Activated T-helper 17 cell treated with anti-CD3 and anti-CD28 coated beads, Interleukin-2, amount 50 U/mL, for 72 hours (primary cell): ENCODE measurements around the gene TMEM52B. TPM values are rescaled to one million over a fixed set of nuclear protein-coding genes. Genes with fewer than 3 reads are reported as not detected.

Experiments
- ATAC-seq: fragments of 150-1000 bp; cut with Tn5 transposase; replicated peaks from 2 replicates; pipeline ENCODE4 v1.10.0; 2021; ENCODE audit warnings: mild to moderate bottlenecking, moderate library complexity
- H3K27ac Mint-ChIP-seq: one replicate; pipeline ENCODE4 v1.8.0; 2022; ENCODE audit warnings: mixed read lengths
- H3K27me3 Mint-ChIP-seq: one replicate; pipeline ENCODE4 v1.8.0; 2022; ENCODE audit warnings: mixed read lengths
- H3K36me3 Mint-ChIP-seq: one replicate; pipeline ENCODE4 v1.8.0; 2022; ENCODE audit warnings: low read depth, mild to moderate bottlenecking, mixed read lengths
- H3K4me1 Mint-ChIP-seq: one replicate; pipeline ENCODE4 v1.8.0; 2022; ENCODE audit warnings: mixed read lengths
- H3K4me3 Mint-ChIP-seq: one replicate; pipeline ENCODE4 v1.8.0; 2022; ENCODE audit warnings: mild to moderate bottlenecking, mixed read lengths
- H3K9me3 Mint-ChIP-seq: one replicate; pipeline ENCODE4 v1.8.0; 2022; ENCODE audit warnings: mixed read lengths
- total RNA-seq, 2 donors: library from RNA; stranded (reverse); gene quantifications; one replicate each; pipeline ENCODE4 v1.2.3, GENCODE V29; 2022

TMEM52B gene
- not detected for total RNA-seq

GRCh38 chr12:10178821-10179220 is at the start of gene TMEM52B:
Gene TMEM52B, plus strand, starts transcription at chr12:10179032. Its CDS starts 543 bp downstream, at chr12:10179575.
- H3K27ac Mint-ChIP-seq = no peak within 1 kb of the TSS
- ATAC-seq = no peak
- H3K9me3 Mint-ChIP-seq = no peaks in the 10 kb centered on the region
- H3K4me1 Mint-ChIP-seq = peaks cover 3% of the 10 kb centered on the region
- peaks cover 44% of the 10 kb centered on the region for H3K27me3 Mint-ChIP-seq
- H3K36me3 Mint-ChIP-seq = no peaks in the 10 kb centered on the region
- H3K4me3 Mint-ChIP-seq = no peak within 1 kb of the TSS

DNA sequence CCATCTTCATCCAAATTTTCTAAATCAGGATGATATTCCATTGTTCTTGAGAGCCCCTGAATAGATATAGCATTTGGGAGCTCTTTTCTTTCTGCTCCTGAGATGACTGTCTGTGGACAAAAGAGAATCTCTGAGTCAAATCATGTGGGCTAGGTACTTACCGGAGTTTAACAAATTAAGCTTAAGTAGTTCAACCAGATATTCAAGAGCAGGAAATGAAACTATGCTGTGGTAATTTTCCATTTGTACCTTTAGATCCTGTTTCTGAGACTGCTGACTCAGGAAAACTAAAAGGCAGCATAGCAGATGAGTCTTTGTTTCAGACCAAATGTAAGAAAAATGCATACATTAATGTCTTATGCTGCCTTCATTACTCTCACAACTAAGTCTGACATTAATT is 48.8 kb upstream of the TMEM52B start, which contains the start of gene CLEC7A:
CLEC7A (minus strand) TSS at position 158 of the 400 bp plus-strand sequence; CDS start at position 41, 117 bp downstream.
- Mint-ChIP-seq H3K27me3 (no peaks in the 10 kb centered on the region), H3K27ac (peak within 1 kb of the TSS; percentile 28), H3K4me3 (peak within 1 kb of the TSS; percentile 31), H3K4me1 (peaks cover 10% of the 10 kb centered on the region), H3K9me3 (no peaks in the 10 kb centered on the region), H3K36me3 (no peaks in the 10 kb centered on the region)
- ATAC-seq = peak; percentile 94

GRCh38 chr12:10131111-10131690 is 47.6 kb upstream of the TMEM52B start:
- no peaks in the 10 kb centered on the region for H3K36me3 Mint-ChIP-seq
- ATAC-seq = no peak
- peaks cover 10% of the 10 kb centered on the region for H3K4me1 Mint-ChIP-seq
- no peaks in the 10 kb centered on the region for H3K9me3 Mint-ChIP-seq
- H3K27ac Mint-ChIP-seq = no peak overlapping the region
- no peak overlapping the region for H3K4me3 Mint-ChIP-seq
- H3K27me3 Mint-ChIP-seq = no peaks in the 10 kb centered on the region

DNA sequence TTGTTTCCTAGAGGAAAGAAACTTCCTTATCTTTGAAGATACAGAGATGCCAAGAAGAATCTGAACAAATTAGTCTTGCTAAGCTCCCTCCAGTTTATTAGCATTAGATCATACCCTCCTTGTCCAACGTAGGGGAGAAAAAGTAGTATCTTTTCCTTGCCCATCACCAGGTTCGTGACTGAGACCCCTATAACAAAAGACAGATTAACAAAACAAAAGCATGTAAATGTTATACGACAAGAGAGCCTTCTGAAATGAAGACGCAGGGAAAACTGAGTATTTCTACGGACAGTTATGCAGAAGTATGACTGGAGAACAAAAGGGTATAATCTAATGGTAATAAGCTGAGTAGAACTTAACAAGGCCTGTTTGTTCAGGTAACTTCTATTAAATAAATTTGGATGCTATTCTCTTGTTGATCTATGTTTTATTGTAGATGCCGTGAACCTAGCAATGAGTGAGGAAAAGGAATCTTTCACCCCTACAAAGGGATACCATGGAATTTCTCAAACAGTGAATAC is 45.9 kb upstream of the TMEM52B start:
- no peak overlapping the region for H3K27ac Mint-ChIP-seq
- no peaks in the 10 kb centered on the region for H3K36me3 Mint-ChIP-seq
- H3K4me1 Mint-ChIP-seq = peaks cover 10% of the 10 kb centered on the region
- H3K4me3 Mint-ChIP-seq = no peak overlapping the region
- H3K9me3 Mint-ChIP-seq = no peaks in the 10 kb centered on the region
- H3K27me3 Mint-ChIP-seq = peaks cover 4% of the 10 kb centered on the region
- no peak for ATAC-seq

DNA sequence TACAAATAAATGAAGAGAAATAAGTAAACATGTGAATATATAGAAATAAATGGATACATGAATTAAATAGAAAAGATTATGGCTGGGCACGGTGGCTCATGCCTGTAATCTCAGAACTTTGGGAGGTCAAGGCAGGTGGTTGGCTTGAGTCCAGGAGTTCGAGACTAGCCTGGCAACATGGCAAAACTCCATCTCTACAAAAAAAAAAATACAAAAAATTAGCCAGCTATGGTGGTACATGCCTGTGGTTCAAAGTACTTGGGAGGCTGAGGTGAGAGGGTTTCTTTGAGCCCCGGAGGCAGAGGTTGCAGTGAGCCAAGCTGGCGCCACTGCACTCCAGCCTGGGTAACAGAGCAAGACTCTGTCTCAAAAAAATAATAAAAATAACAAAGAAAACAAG is 43.7 kb upstream of the TMEM52B start:
- Mint-ChIP-seq H3K27ac (no peak overlapping the region), H3K36me3 (no peaks in the 10 kb centered on the region), H3K4me3 (no peak overlapping the region), H3K4me1 (peaks cover 6% of the 10 kb centered on the region), H3K9me3 (no peaks in the 10 kb centered on the region), H3K27me3 (peaks cover 4% of the 10 kb centered on the region)
- ATAC-seq = no peak

DNA sequence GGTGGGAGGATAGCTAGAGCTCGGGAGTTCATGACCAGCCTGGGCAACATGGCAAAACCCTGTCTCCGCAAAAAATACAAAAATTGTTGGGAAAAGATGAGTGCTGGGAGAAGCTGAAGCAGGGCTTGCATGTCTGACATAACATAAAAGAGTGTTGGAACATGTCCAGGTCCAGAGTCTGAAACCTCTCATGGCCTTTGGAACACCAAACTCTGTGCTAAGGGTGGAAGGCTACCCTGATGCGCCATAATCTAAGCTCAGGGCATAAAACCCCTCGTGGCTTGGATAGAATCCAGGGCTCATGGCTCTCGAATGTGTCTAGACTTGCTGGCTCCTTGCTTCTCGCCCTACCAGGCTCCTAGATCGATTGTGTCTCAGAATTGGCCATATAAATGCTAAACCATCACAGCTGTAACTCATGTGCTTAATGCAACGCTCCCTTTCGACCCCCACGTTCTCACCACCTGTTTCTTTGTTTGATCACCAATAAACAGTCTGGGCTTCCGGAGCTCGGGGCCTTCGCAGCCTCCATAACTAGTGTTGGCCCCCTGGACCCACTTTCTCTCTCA is 42.1 kb upstream of the TMEM52B start:
- Mint-ChIP-seq H3K27ac (no peak overlapping the region), H3K36me3 (no peaks in the 10 kb centered on the region), H3K4me1 (no peaks in the 10 kb centered on the region), H3K9me3 (no peaks in the 10 kb centered on the region), H3K27me3 (peaks cover 4% of the 10 kb centered on the region), H3K4me3 (no peak overlapping the region)
- ATAC-seq = no peak

DNA sequence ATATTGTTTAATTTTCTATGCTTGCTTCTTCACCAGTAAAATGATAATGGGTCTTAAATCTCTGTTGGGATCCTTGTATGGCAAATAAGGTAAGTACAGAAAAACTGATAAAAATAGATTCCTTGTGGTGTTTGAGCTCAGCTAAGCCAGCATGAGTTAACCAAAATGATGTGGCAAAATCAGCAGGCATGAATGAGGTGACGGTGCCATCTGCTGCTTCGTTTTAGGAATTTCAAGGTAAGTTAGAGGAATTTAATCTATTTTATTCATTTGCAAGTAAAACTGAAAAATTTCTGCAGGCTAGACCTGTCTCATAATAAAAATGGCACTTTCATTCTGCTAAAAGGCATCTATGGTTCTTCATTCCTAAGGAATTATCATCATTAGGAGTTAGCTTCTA is 38.8 kb upstream of the TMEM52B start:
- no peak for ATAC-seq
- no peak overlapping the region for H3K4me3 Mint-ChIP-seq
- H3K27me3 Mint-ChIP-seq = peaks cover 8% of the 10 kb centered on the region
- no peaks in the 10 kb centered on the region for H3K4me1 Mint-ChIP-seq
- H3K36me3 Mint-ChIP-seq = no peaks in the 10 kb centered on the region
- no peak overlapping the region for H3K27ac Mint-ChIP-seq
- no peaks in the 10 kb centered on the region for H3K9me3 Mint-ChIP-seq

GRCh38 chr12:10142976-10143589 is 35.7 kb upstream of the TMEM52B start:
- ATAC-seq = peak; percentile 17
- Mint-ChIP-seq H3K27ac (no peak overlapping the region), H3K4me1 (peaks cover 5% of the 10 kb centered on the region), H3K36me3 (no peaks in the 10 kb centered on the region), H3K4me3 (no peak overlapping the region), H3K9me3 (no peaks in the 10 kb centered on the region), H3K27me3 (peaks cover 3% of the 10 kb centered on the region)

DNA sequence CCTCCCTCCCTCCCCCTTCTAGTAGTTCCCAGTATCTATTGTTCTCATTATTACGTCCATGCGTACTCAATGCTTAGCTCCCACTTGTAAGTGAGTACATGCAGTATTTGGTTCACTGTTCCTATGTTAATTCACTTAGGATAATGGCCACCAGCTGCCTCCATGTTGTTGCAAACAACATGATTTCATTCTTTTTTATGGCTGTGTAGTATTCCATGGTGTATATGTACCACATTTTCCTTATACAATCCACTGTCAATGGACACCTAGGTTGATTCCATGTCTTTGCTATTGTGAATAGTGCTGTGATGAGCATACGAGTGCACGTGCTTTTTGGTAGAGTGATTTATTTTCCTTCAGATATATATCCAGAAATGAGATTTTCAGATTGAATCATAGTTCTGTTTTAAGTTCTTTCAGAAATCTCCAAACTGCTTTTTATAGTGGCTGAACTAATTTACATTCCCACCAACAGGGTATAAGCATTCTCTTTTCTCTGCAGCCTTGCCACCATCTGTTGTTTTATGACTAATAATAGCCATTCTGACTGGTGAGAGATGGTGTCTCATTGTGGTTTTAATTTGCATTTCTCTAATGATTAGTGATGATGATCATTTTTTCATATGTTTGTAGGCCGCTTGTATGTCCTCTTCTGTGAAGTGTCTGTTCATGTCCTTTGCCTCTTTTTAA is 31.0 kb upstream of the TMEM52B start:
- Mint-ChIP-seq H3K4me1 (peaks cover 7% of the 10 kb centered on the region), H3K36me3 (no peaks in the 10 kb centered on the region), H3K4me3 (no peak overlapping the region), H3K27ac (no peak overlapping the region), H3K27me3 (peaks cover 3% of the 10 kb centered on the region), H3K9me3 (no peaks in the 10 kb centered on the region)
- peak; percentile 89 for ATAC-seq

GRCh38 chr12:10151621-10152020 is 27.2 kb upstream of the TMEM52B start:
- no peaks in the 10 kb centered on the region for H3K9me3 Mint-ChIP-seq
- ATAC-seq = no peak
- H3K27ac Mint-ChIP-seq = no peak overlapping the region
- peaks cover 7% of the 10 kb centered on the region for H3K4me1 Mint-ChIP-seq
- no peaks in the 10 kb centered on the region for H3K27me3 Mint-ChIP-seq
- H3K36me3 Mint-ChIP-seq = no peaks in the 10 kb centered on the region
- no peak overlapping the region for H3K4me3 Mint-ChIP-seq

GRCh38 chr12:10153271-10154144 is 25.3 kb upstream of the TMEM52B start:
- peak; percentile 91 for ATAC-seq
- H3K4me1 Mint-ChIP-seq = no peaks in the 10 kb centered on the region
- peak overlapping the region; percentile 49 for H3K27ac Mint-ChIP-seq
- peak overlapping the region; percentile 92 for H3K4me3 Mint-ChIP-seq
- no peaks in the 10 kb centered on the region for H3K9me3 Mint-ChIP-seq
- no peaks in the 10 kb centered on the region for H3K36me3 Mint-ChIP-seq
- H3K27me3 Mint-ChIP-seq = no peaks in the 10 kb centered on the region

DNA sequence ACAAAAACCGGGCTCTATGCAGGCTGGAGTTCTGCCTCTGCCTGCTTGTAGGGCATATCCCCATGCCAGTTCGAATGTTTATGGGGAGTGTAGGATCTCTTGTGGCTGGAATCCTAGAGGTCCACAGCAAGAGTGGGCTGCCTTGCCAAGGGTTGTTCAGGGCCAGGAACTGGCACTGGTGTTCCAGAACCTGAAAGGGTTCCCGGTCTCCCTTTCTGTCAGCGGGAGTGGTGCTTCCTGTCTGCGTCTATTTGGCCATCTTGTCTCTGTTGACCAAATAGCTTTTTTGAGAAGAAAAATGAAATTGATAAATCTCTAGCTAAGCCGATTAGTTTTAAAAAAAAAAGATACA is 24.7 kb upstream of the TMEM52B start:
- ATAC-seq = no peak
- no peaks in the 10 kb centered on the region for H3K36me3 Mint-ChIP-seq
- peak overlapping the region; percentile 92 for H3K4me3 Mint-ChIP-seq
- H3K9me3 Mint-ChIP-seq = no peaks in the 10 kb centered on the region
- H3K27me3 Mint-ChIP-seq = no peaks in the 10 kb centered on the region
- peak overlapping the region; percentile 49 for H3K27ac Mint-ChIP-seq
- no peaks in the 10 kb centered on the region for H3K4me1 Mint-ChIP-seq

DNA sequence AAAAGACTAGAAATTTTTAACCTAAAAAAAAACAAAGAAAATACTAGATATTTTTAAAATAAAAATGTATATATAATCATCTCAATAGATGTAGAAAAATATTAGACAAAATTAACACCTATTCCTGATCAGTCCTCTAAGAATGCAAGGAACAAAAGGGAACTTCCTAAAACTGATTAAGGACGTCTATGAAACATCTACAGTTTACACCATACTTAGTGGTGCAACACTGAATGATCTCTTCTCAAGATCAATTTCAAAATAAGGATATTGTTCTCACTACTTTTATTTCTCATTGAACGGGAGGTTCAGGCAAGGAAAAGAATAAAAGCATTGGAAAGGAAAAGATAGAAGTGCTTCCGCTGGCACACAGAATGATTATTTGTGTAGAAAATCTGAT is 22.9 kb upstream of the TMEM52B start:
- Mint-ChIP-seq H3K36me3 (no peaks in the 10 kb centered on the region), H3K4me3 (no peak overlapping the region), H3K4me1 (no peaks in the 10 kb centered on the region), H3K9me3 (no peaks in the 10 kb centered on the region), H3K27me3 (no peaks in the 10 kb centered on the region), H3K27ac (no peak overlapping the region)
- no peak for ATAC-seq

GRCh38 chr12:10158406-10158805 is 20.4 kb upstream of the TMEM52B start:
- Mint-ChIP-seq H3K27me3 (no peaks in the 10 kb centered on the region), H3K4me3 (no peak overlapping the region), H3K9me3 (no peaks in the 10 kb centered on the region), H3K27ac (no peak overlapping the region), H3K36me3 (no peaks in the 10 kb centered on the region), H3K4me1 (no peaks in the 10 kb centered on the region)
- no peak for ATAC-seq
